ENCODE measurements around the gene RNF31.
"Not testable (repeated sequence)": the region's sequence is repeated elsewhere in the genome, so short reads cannot be mapped to it uniquely, and the experiment has no call there.

Gene RNF31

DNA sequence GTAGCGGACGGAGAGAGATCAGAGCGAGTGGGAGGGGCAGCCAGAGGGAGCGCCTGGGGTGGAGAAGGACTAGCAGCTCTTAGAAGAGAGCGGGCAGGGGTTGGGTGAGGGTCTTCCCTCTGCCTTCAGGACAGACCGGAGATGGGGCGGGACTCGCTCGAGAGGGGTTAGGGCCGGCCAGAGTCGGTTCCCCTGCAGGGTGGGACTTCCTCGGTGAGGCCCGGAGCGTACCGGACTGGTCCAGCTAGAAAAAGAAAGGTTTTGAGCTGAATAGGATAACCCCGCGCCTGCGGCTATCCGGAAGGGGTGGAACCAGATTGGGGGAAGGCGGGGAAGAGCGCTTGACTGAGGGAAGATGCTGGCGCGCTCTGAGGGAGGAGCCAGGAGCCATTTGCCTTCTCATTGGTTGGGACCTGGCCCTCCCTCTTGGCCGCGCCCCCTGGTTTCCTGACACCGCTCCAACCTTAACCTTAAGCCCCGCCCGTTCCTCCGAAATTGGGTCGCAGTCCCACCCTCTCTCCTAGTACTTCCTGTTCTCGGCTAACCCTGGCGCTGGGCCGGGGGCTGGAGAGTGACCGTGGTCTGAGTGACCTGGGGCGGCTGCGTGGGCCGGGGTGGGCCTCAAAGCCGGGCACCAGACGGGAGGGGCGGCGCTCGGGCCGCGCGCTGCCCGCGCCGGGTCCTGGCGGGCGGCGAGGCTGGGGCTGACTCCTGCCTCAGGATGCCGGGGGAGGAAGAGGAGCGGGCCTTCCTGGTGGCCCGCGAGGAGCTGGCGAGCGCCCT, at the start of gene RNF31:
TSS of gene RNF31 (plus strand) at position 521 of the 783 bp plus-strand sequence. CDS start at position 722, 201 bp downstream.
- FAIRE-seq (peak; percentile 98), DNase-seq (ENCODE audit: insufficient read length, low spot score) (peak; percentile 98)

DNA sequence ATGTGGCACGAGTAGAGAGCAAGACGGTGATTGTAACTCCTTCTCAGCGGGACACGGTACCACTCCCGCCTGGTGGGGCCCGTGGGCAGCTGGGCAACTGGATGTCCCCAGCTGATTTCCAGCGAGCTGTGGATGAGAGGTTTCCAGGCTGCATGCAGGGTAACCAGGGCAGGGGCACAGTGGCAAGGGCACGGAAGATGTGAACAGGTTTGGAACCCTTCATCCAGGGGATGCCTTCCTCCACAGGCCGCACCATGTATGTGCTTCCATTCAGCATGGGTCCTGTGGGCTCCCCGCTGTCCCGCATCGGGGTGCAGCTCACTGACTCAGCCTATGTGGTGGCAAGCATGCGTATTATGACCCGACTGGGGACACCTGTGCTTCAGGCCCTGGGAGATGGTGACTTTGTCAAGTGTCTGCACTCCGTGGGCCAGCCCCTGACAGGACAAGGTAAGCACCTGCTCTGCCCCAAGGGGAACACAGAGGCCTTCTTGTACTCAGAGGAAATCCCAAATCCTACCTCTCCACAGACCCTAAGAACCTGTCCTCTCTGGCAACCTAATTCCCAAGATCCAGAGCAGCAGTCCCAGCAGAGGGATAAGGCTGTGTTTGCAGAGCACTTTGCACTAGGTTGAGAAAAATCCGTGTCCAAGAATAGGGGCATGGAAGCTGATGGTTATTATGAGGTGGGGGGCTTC, 48.9 kb upstream of the RNF31 start:
- FAIRE-seq (no peak), DNase-seq (ENCODE audit: insufficient read length, low spot score) (no peak)

- FAIRE-seq: no peak
- no peak for DNase-seq (ENCODE audit: insufficient read length, low spot score)
Measured at GRCh38 chr14:24098927-24099813, 48.1 kb upstream of the RNF31 start.

DNA sequence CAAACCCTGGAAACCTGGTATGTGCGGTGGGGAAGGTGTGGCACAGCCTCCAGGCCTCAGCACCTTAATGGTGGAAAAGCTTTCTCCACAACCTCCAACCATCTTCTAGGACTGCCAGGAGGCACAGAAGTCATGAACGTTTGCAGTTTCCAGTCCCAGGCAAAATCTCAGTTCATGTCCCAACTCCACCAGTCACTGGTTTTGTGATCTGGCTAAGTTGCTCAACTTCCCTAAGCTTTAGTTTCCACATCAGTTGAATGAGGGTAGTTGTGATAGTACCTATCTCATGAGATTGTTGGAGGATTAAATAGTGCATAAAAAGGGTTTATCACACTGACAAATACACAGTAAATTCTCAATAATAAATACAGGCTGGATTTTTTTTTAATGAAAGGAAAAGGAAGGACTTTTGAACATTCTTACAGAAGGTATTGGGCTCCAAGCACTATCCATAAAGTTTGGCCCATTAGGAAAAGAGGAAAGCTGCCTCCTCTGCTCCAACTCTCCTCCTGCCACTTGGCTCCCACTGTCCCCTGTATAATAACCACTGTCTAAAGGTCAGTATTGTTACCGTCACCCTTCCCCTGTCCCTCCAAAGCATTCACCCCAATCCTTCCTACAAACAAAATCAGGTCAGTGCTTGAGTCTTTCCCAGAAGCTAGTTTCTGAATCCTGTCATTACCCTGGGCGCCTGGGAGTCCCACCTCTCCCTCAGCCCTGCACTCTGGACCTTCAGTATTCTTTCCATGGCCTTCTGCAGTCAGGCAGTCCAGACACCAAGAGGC, 46.9 kb upstream of the RNF31 start:
- DNase-seq (ENCODE audit: insufficient read length, low spot score): no peak
- FAIRE-seq: no peak

DNA sequence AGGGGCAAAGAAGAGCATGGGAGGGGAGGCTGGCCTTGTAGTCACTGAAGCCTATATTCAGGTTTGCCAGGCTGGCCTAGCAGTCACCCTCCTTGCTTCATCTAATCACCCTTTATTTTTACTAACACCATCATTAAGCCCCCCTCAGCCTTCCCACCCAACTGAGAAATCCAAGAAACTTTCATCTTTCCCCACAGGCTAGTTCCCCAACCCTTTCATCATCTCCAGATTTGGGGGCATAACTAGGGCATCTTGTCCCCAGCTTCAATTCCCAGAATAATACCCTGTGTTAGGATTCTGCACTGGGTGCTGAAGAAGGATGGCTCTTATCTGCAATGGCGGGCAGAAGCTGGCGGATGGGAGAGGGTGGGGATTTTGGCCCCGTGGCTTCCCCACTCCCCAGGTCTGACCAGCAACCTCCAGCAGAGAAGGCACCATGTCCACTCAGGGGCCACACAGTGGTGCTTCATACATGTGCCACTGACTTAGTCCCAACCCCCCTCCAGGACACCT, 46.3 kb upstream of the RNF31 start:
- FAIRE-seq: no peak

DNA sequence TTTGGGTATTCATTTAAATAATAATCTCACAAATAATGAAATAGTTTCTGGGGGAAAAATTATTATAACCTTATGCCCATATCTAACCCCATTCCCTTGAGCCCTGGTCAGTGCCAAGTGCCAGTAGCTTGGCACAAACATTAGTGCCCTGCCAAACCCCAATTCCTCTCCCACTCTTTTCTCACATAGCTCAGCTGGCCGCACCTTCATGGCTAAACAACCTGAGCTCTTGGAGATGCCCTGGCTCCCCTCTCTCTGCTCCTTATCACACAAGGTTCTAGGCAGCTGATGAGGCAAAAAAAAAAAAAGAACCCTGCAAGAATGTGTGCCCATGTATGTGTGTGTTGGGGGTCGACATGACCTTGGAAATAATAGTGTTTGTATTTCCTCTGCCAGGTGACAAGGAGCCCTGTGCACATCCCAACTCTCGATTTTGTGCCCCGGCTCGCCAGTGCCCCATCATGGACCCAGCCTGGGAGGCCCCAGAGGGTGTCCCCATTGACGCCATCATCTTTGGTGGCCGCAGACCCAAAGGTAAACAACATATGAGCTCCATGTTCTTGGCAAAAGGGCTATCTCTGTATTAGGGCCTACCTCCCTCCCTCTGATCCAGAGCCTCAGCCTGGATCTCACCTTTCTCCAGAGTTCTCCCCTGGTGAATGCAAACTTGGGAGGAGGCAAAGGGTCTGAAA, 44.8 kb upstream of the RNF31 start:
- DNase-seq (ENCODE audit: insufficient read length, low spot score) (no peak), FAIRE-seq (no peak)

More for the DNA sequence above, 46.3 kb upstream of the RNF31 start:
- no peak for DNase-seq (ENCODE audit: insufficient read length, low spot score)

DNA sequence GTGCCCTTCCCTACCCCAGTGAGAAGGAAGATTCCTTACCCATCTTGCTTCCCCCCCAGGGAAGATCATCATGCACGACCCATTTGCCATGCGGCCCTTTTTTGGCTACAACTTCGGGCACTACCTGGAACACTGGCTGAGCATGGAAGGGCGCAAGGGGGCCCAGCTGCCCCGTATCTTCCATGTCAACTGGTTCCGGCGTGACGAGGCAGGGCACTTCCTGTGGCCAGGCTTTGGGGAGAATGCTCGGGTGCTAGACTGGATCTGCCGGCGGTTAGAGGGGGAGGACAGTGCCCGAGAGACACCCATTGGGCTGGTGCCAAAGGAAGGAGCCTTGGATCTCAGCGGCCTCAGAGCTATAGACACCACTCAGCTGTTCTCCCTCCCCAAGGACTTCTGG, 43.8 kb upstream of the RNF31 start:
- DNase-seq (ENCODE audit: insufficient read length, low spot score): no peak
- FAIRE-seq: no peak

GRCh38 chr14:24105609-24106239, 41.6 kb upstream of the RNF31 start:
- not testable (repeated sequence) for DNase-seq (ENCODE audit: insufficient read length, low spot score); FAIRE-seq

- no peak for DNase-seq (ENCODE audit: insufficient read length, low spot score)
- no peak for FAIRE-seq
Measured at GRCh38 chr14:24106672-24107271, 40.5 kb upstream of the RNF31 start.

DNA sequence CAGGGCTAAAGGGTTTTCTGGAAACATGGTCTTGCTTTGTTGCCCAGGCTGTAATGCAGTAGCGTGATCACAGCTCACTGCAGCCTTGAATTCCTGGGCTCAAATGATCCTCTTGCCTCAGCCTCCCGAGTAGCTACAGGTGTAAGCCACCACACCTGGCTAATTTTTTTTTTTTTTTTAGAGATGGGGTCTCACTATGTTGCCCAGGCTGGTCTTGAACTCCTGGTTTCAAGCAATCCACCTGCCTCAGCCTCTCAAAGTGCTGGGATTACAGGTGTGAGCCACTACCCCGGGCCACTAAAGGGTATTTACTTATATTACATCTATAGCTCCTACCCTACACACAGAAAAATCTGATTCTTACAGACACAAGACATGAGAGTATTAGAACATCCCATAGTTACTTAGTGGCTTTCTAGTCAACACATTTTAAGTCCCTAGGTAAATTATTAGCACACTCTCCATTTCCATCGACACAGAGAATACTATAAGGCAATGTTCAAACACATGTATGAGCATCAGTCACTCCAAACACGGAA, 38.9 kb upstream of the RNF31 start:
- FAIRE-seq: no peak
- DNase-seq (ENCODE audit: insufficient read length, low spot score): no peak

- DNase-seq (ENCODE audit: insufficient read length, low spot score): no peak
- no peak for FAIRE-seq
Measured at GRCh38 chr14:24110060-24110459, 37.2 kb upstream of the RNF31 start.

DNA sequence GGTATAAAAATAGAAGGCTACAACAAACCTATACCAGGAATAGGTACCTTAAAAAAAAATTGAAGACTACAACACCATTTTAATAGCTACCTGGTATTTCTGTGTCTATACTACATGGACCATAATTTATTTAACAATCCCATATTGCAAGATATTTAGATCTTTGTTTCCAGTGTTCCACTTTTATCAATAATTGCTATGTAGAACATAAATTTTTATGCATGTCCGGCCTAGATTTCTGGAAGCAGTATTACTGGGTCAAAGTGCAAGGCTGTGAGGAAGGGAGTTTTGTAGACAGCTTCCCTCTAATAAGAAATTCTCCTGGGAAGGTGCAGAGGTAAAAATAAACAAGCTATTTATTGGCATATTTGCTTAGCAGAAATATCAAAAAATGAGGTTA, 36.8 kb upstream of the RNF31 start:
- no peak for FAIRE-seq
- no peak for DNase-seq (ENCODE audit: insufficient read length, low spot score)

- DNase-seq (ENCODE audit: insufficient read length, low spot score) (no peak), FAIRE-seq (no peak)
Measured at GRCh38 chr14:24113379-24113800, 33.9 kb upstream of the RNF31 start.

DNA sequence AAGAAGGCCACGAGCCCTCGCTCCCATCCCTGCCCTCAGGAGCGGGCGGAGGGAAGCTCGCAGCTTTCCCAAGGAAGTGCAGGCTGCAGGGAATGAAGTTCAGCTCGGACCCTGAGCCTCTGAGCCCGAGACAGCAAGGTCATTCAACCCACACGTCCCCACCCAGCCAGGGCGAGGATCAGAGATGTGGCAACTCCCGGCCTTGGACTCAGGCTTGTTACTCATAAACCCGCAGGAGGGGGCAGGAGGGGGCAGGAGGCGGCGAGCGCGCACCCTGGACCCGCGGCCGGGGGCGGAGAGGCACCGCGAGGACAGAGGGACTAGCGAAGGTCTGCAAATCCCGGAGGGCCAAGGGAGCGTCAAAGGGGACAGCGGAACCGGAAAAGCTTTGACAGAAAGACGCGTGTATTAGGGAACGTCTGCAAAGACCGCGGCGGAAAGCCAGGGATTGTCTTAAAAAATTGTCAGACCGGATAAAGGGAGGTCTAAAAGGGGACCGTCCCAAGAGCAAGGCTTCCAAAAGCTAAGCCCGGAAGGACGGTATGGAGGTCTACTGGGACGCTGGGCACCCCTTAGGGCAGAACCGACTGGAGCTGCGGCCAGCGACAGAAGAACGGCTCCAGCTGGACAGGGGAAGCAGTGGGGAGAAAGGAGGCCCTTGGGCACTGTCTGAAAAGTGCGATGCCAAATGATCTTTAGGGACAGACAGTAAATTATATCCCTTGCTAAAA, 33.3 kb upstream of the RNF31 start:
- DNase-seq (ENCODE audit: insufficient read length, low spot score): peak; percentile 56
- FAIRE-seq: no peak

DNA sequence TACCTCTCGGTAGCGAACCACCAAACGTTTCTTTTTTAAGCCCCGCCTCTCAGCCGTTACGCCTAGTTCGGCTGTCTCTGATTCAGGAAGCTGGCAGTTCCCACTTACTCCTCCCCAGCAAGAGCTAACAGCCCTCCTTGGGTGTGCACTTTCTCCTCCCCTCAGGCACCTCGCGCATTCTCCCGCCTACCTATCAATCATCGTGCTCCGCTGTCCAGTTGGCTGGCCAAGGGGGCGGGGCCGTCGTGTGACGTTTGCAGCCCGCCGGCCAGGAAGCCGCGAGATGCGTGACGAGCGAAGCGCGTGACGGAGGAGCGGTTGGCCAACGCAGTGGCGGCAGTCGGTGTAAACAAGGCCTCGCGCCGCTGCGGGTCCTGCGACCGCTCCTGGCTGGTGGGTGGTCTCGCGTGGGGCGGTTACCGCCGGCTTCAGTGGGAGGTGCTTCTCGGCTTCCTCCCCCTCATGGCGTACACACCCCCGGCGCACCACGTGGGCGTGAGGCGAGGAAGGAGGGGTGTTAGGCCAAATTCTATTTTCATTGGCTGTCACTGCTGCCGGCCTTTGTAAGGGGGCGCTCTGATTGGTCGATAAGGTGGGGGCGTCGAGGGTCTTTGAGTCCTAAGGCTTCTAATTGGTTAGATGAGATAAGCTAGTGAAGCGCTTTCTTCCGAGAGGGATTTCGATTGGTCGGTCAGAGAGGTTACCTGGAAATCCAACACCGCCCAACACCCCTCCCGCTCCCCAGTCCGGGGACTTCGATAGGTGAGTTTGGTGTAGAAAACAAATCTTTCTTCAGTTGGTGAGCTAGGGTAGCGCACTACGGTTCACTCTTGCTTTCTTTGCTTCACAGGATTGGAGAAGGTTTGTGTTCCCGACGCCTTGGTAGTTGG, 32.5 kb upstream of the RNF31 start, which contains the start of the genes DCAF11 and NRL:
TSS of gene DCAF11 (plus strand) at position 246 of the 890 bp plus-strand sequence. CDS start 818 bp downstream, outside the sequence.
TSS of gene NRL (minus strand) at position 418 of the 890 bp plus-strand sequence. CDS start 32,101 bp downstream, outside the sequence.
- FAIRE-seq: peak; percentile 98
- peak; percentile 89 for DNase-seq (ENCODE audit: insufficient read length, low spot score)

GRCh38 chr14:24115422-24116127, 31.7 kb upstream of the RNF31 start:
- DNase-seq (ENCODE audit: insufficient read length, low spot score) (no peak), FAIRE-seq (no peak)
